NT2/D1 (cell line): Measurements from ENCODE around the gene ABCA1.

Experiments used
- SUZ12 ChIP-seq: IDR thresholded peaks from 2 replicates; pipeline ENCODE4 v1.6.1; 2011; ENCODE audit not compliant: insufficient read length, insufficient read depth; ENCODE audit errors: extremely low read depth
- YY1 ChIP-seq: IDR thresholded peaks from 2 replicates; pipeline ENCODE4 v1.6.1; 2011; ENCODE audit not compliant: insufficient read length, insufficient read depth
- ZNF274 ChIP-seq: IDR thresholded peaks from 2 replicates; pipeline ENCODE4 v1.6.1; 2011; ENCODE audit warnings: mild to moderate bottlenecking, low read depth, low read length

GRCh38 chr9:104873489-104873850, 54.5 kb downstream of the ABCA1 start:
- TF ChIP-seq ZNF274: no peak
- no peak for TF ChIP-seq YY1
- TF ChIP-seq SUZ12: no peak
